GM12878 (cell line): Measurements from ENCODE around the gene CCDC87. TPM values are rescaled to one million over a fixed set of nuclear protein-coding genes. Genes with fewer than 3 reads are reported as not detected.

Experiments
- ATAC-seq: fragments of 200-7000 bp; cut with Tn5 transposase; 3 replicates; pipeline ENCODE4 v1.9.1; 2020; ENCODE audit warnings: mild to moderate bottlenecking, moderate library complexity
- BruUV-seq: library from RNA; stranded (reverse); fragments of 400-500 nt; replicated peaks from 2 replicates; lab custom pipeline; 2021; lab: Mats Ljungman, UMichigan
- CTCF ChIA-PET: fragments of 300-600 bp; sonication (Branson Sonifier 250); formaldehyde crosslinking; extraction: SDS; loops from one replicate; lab custom pipeline; 2021; ENCODE audit warnings: inconsistent platforms; lab: Yijun Ruan, JAX
- POLR2A ChIA-PET: fragments of 350-600 bp; formaldehyde crosslinking; extraction: SDS; loops from one replicate; lab custom pipeline; 2021; ENCODE audit warnings: inconsistent platforms; lab: Charles Lee
- RAD21 ChIA-PET: fragments of 300-600 bp; sonication (Branson Sonifier 250); formaldehyde crosslinking; loops from one replicate; lab custom pipeline; 2023; ENCODE audit warnings: antibody characterized with exemption; ENCODE audit not compliant: unreplicated experiment; lab: Charles Lee
- SMC1A ChIA-PET: fragments of 300-600 bp; sonication (Branson Sonifier 250); formaldehyde crosslinking; loops from one replicate; lab custom pipeline; 2023; ENCODE audit not compliant: unreplicated experiment, uncharacterized antibody; lab: Charles Lee
- DNase-seq: peaks from one replicate; pipeline ENCODE4 v3.0.0-alpha.2; 2011; ENCODE audit warnings: low read depth, low spot score
- FAIRE-seq: peaks from 3 replicates; lab custom pipeline; 2011; peaks lifted over from hg19 to GRCh38; lab: Jason Lieb, UNC
- H2AFZ ChIP-seq: 2 replicates; pipeline ENCODE4 v1.6.0; 2011; ENCODE audit warnings: low read depth, low read length, control low read depth; ENCODE audit not compliant: control insufficient read depth
- H3K27ac ChIP-seq: 2 replicates; pipeline ENCODE4 v1.5.1; 2011; ENCODE audit warnings: control low read depth; ENCODE audit not compliant: control insufficient read depth, insufficient read depth
- H3K27me3 ChIP-seq, 2 experiments: replicated peaks in 1 of 2; 2 replicates each; pipeline versions ENCODE4 v1.6.0 to v1.6.1; 2011; ENCODE audit warnings: low read length in 1 of 2; ENCODE audit not compliant: control insufficient read depth in 2 of 2, insufficient read depth in 2 of 2
- H3K36me3 ChIP-seq, 2 experiments: 2 replicates each; pipeline ENCODE4 v1.5.1; 2011; ENCODE audit warnings: low read length in 1 of 2; ENCODE audit not compliant: control insufficient read depth in 2 of 2, insufficient read depth in 2 of 2
- H3K4me1 ChIP-seq: 2 replicates; pipeline ENCODE4 v1.6.1; 2011; ENCODE audit warnings: mild to moderate bottlenecking, low read length, moderate library complexity, mixed read lengths; ENCODE audit not compliant: control insufficient read depth, insufficient read depth
- H3K4me2 ChIP-seq: 2 replicates; pipeline ENCODE4 v1.6.0; 2011; ENCODE audit warnings: control low read depth; ENCODE audit not compliant: control insufficient read depth, insufficient read depth
- H3K4me3 ChIP-seq: fragments of 200-600 bp; sonication (generic); 2 replicates; pipeline ENCODE4 v1.5.1; 2016
- H3K79me2 ChIP-seq: 2 replicates; pipeline ENCODE4 v1.6.0; 2011; ENCODE audit warnings: low read length; ENCODE audit not compliant: control insufficient read depth, insufficient read depth
- H3K9ac ChIP-seq: 2 replicates; pipeline ENCODE4 v1.8.0; 2011; ENCODE audit warnings: low read length, control low read depth, mixed read lengths; ENCODE audit not compliant: control insufficient read depth, insufficient read depth
- H3K9me3 ChIP-seq: replicated peaks from 3 replicates; pipeline ENCODE4 v1.5.1; 2011; ENCODE audit warnings: mild to moderate bottlenecking, low read length; ENCODE audit not compliant: control insufficient read depth, insufficient read depth
- H4K20me1 ChIP-seq: 2 replicates; pipeline ENCODE4 v1.6.0; 2011; ENCODE audit not compliant: control insufficient read depth, insufficient read depth
- BHLHE40 ChIP-seq, 2 experiments: fragments of 450-650 bp in 1 of 2; IDR thresholded peaks; 2 replicates each; pipeline ENCODE4 v1.6.1; 2011 to 2017; ENCODE audit warnings: low read depth in 2 of 2, borderline replicate concordance in 1 of 2, improper control_type of control experiment in 1 of 2, low read length in 1 of 2, mild to moderate bottlenecking in 1 of 2
- CBFB ChIP-seq: IDR thresholded peaks from 2 replicates; pipeline ENCODE4 v1.6.1; 2016; ENCODE audit warnings: antibody characterized with exemption, low read depth
- CHD1 ChIP-seq: IDR thresholded peaks from 2 replicates; pipeline ENCODE4 v1.6.1; 2012; ENCODE audit warnings: low read depth, low read length, improper control_type of control experiment
- ESRRA ChIP-seq: IDR thresholded peaks from 2 replicates; pipeline ENCODE4 v1.6.1; 2012; ENCODE audit warnings: mild to moderate bottlenecking, low read length, improper control_type of control experiment
- EZH2 ChIP-seq: IDR thresholded peaks from 2 replicates; pipeline ENCODE4 v1.6.1; 2012; ENCODE audit warnings: low read depth, mild to moderate bottlenecking, control low read depth, inconsistent platforms, low read length, borderline replicate concordance; ENCODE audit not compliant: control insufficient read depth
- FOXM1 ChIP-seq: IDR thresholded peaks from 2 replicates; pipeline ENCODE4 v1.6.1; 2012; ENCODE audit warnings: low read depth, mild to moderate bottlenecking, inconsistent platforms, low read length, moderate library complexity
- GATAD2B ChIP-seq: fragments of 450-650 bp; conservative IDR thresholded peaks from 2 replicates; pipeline ENCODE4 v1.6.1; 2017; ENCODE audit warnings: low read depth, mild to moderate bottlenecking, moderate library complexity
- HDAC6 ChIP-seq: fragments of 200-600 bp; sonication (generic); IDR thresholded peaks from one replicate; pipeline ENCODE4 v1.8.0; 2017; ENCODE audit warnings: antibody characterized with exemption; ENCODE audit not compliant: unreplicated experiment
- IRF4 ChIP-seq: IDR thresholded peaks from 2 replicates; pipeline ENCODE4 v1.6.1; 2011; ENCODE audit warnings: low read depth, low read length
- JUND ChIP-seq: IDR thresholded peaks from 2 replicates; pipeline ENCODE4 v1.6.1; 2012; ENCODE audit warnings: low read depth, mild to moderate bottlenecking, low read length, improper control_type of control experiment, moderate library complexity
- KAT2A ChIP-seq: conservative IDR thresholded peaks from 2 replicates; pipeline ENCODE4 v1.6.1; 2011; ENCODE audit warnings: low read depth, low read length; ENCODE audit not compliant: control insufficient read depth
- MEF2B ChIP-seq: fragments of 450-650 bp; IDR thresholded peaks from 2 replicates; pipeline ENCODE4 v1.6.1; 2018; ENCODE audit warnings: mild to moderate bottlenecking, moderate library complexity; ENCODE audit not compliant: partially characterized antibody, poor library complexity, severe bottlenecking
- RAD21 ChIP-seq: IDR thresholded peaks from 2 replicates; pipeline ENCODE4 v1.6.1; 2011; ENCODE audit warnings: mild to moderate bottlenecking, low read depth, low read length, moderate library complexity; ENCODE audit not compliant: insufficient read depth
- RELA ChIP-seq: fragments of 450-650 bp; IDR thresholded peaks from 2 replicates; pipeline ENCODE4 v1.8.0; 2014; ENCODE audit warnings: borderline replicate concordance; ENCODE audit not compliant: partially characterized antibody
- SMAD1 ChIP-seq: fragments of 450-650 bp; IDR thresholded peaks from 2 replicates; pipeline ENCODE4 v1.6.1; 2018; ENCODE audit warnings: mild to moderate bottlenecking, low read depth; ENCODE audit not compliant: partially characterized antibody
- SREBF2 ChIP-seq: IDR thresholded peaks from 2 replicates; pipeline ENCODE4 v1.6.1; 2012; ENCODE audit warnings: mild to moderate bottlenecking, low read length
- TAF1 ChIP-seq: IDR thresholded peaks from 2 replicates; pipeline ENCODE4 v1.6.1; 2011; ENCODE audit warnings: mild to moderate bottlenecking, low read depth, low read length, borderline replicate concordance
- WGBS: methylation state at CpG from one replicate; pipeline ENCODE4 v1.1.6; 2016; ENCODE audit warnings: low lambda C conversion rate; ENCODE audit not compliant: insufficient replicate concordance, insufficient coverage; ENCODE audit errors: missing lambda C conversion rate; 5-methylcytosine and 5-hydroxymethylcytosine counted together
- in situ Hi-C: fragments of 300-500 bp; cut with MboI; formaldehyde crosslinking; loops from 9 replicates; pipeline ENCODE4 v1.14.3; 2018; ENCODE audit warnings: mixed read lengths
- intact Hi-C: fragments of 100-400 bp; cut with micrococcal nuclease; formaldehyde crosslinking; loops from one replicate; pipeline ENCODE4 v1.14.2; 2022; ENCODE audit not compliant: unreplicated experiment
- polyA plus RNA-seq, 11 experiments: library from polyadenylated mRNA; depleted of rRNA in 4 of 11; unstranded in 6 of 11; stranded (reverse) in 5 of 11; fragments of >200 nt; fragmentation: Nextera tagmentation in 4 of 11; fragmentation: Illumina TruSeq in 1 of 11; extraction: Ambion mirVana in 4 of 11; extraction: Trizol in 1 of 11; gene quantifications; 1 replicate in 1 of 11; 2 replicates in 10 of 11; pipeline versions ENCODE4 v1.2.1 to v1.2.3, GENCODE V29; 2011 to 2016; ENCODE audit warnings: inconsistent platforms in 2 of 11, missing spikeins in 2 of 11, low read depth in 1 of 11
- total RNA-seq, 4 experiments: library from RNA; depleted of rRNA in 3 of 4; stranded (reverse); fragments of >200 nt in 3 of 4; fragmentation: Illumina TruSeq in 1 of 4; extraction: Trizol in 1 of 4; gene quantifications; 2 replicates each; pipeline versions ENCODE4 v1.2.1 to v1.2.3, GENCODE V29; 2013 to 2021
- TF ChIP-seq, protein P1 (sequence below): fragments of 450-650 bp; formaldehyde crosslinking; IDR thresholded peaks from 2 replicates; pipeline ENCODE4 v1.4.0; 2022; ENCODE audit warnings: mild to moderate bottlenecking, moderate library complexity
- TF ChIP-seq, protein P2 (sequence below): IDR thresholded peaks from 2 replicates; pipeline ENCODE4 v1.6.1; 2012; ENCODE audit warnings: low read depth, low read length, improper control_type of control experiment

The CCDC87 gene
- total and polyA plus RNA-seq, 10 of the 15 experiments (the other 5 are each of a cell fraction or from before 2014, with no cell fraction given) = 0.02 to 0.17 (median 0.09) TPM; not detected in 3

DNA sequence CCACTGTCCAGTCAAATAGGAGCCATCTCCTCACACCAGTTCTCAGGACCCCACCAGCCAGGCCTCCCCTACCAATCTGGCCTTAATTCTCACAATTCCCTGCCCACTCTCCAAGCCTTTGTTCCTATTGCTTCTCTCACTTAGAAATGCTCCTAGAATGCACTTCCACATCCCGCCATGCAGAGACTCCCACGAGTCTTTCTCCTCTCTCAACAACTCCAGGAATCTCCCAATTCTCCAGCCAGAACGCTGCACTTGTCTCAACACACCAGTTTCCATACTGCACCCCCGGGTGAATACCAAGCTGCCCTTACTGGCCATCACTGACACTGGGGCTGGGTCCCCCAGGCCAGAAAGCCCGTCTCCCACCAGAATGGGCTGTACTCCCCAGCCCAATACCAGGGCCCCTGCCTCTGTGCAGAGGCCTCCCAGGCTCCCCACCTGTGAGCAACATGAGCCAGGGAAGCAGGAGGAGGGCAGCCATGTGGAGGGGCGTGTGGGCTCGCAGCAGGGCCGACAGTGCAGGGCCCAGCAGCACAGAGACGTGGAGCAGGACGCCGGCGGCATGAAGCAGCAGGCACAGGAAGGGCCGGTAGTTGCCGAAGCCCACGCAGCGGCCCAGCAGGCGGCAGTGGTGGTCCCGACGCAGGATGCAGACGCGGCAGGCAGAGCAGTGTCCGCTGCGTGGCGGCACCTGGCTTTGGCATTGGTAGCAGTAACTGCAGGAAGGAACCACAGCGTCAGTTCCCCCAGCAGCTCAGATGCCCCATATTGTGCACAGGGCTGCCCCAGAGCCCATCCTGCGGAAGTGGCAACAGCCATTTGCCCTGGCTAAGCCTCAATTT is 49.4 kb downstream of the CCDC87 start:
- ChIA-PET SMC1A (interaction anchor here (0.5 to 5.6 kb wide), 3 partner anchors 94 to 181 kb away, joined by 3 to 37 read pairs (median 4); partner anchors contain the start of gene RBM4B), CTCF (interaction anchor here (0.6 to 4.3 kb wide), 3 partner anchors 95 to 135 kb away, joined by 3 to 32 read pairs (median 4); partner anchors contain the start of genes RBM4 and RBM4B), POLR2A (interaction anchor here (3.0 to 4.0 kb wide), 2 partner anchors 77 to 134 kb away, joined by 13 to 26 read pairs; partner anchors contain the start of genes PELI3 and RBM4B), RAD21 (interaction anchor here (0.6 to 1.0 kb wide), 3 partner anchors 49 to 157 kb away, joined by 3 to 5 read pairs (median 3); partner anchors contain the start of genes CCDC87 and CCS)
- Histone ChIP-seq H3K36me3 (peaks cover 0 to 3% of the 10 kb centered on the region in 2 experiments; a peak in 1 of 4 replicates), H3K27me3 (no peaks in the 10 kb centered on the region), H4K20me1 (no peaks in the 10 kb centered on the region), H3K9ac (peak overlapping the region; percentile 54), H3K9me3 (no peaks in the 10 kb centered on the region), H3K79me2 (peaks cover 2% of the 10 kb centered on the region), H3K4me3 (peak overlapping the region; percentile 9; the same call in 1 of the 2 replicates), H3K4me2 (peak overlapping the region; percentile 82), H3K4me1 (peaks cover 10% of the 10 kb centered on the region), H3K27ac (no peak overlapping the region; the same call in 1 of the 2 replicates), H2AFZ (peak overlapping the region; percentile 67)
- ATAC-seq (peak; percentile 65), FAIRE-seq (peak; percentile 23), DNase-seq (peak; percentile 38)
- WGBS = 31% methylated on average over 19 of the region's 26 CpGs
- no TSS peak for BruUV-seq
- intact Hi-C loops = no loop called here
- in situ Hi-C loops = no loop called here
- TF ChIP-seq JUND (no peak), ESRRA (no peak), SMAD1 (no peak), MEF2B (no peak), RELA (no peak), SREBF2 (no peak), FOXM1 (no peak), IRF4 (no peak), CBFB (no peak), CHD1 (no peak), BHLHE40 (IDR thresholded peaks at IDR 0.05; ENCODE audit: borderline replicate concordance in 1 of 2, low read depth in 2 of 2, low read length in 1 of 2) (peak; percentile 39 to 58; a peak in 1 of 4 replicates), HDAC6 (no peak), TAF1 (no peak), RAD21 (peak; percentile 33; the same call in 1 of the 2 replicates), KAT2A (no peak), GATAD2B (0 out of 2 replicates have a peak, but pooled peaks have one; percentile 38), EZH2 (no peak)
- TF ChIP-seq, protein P1, sequence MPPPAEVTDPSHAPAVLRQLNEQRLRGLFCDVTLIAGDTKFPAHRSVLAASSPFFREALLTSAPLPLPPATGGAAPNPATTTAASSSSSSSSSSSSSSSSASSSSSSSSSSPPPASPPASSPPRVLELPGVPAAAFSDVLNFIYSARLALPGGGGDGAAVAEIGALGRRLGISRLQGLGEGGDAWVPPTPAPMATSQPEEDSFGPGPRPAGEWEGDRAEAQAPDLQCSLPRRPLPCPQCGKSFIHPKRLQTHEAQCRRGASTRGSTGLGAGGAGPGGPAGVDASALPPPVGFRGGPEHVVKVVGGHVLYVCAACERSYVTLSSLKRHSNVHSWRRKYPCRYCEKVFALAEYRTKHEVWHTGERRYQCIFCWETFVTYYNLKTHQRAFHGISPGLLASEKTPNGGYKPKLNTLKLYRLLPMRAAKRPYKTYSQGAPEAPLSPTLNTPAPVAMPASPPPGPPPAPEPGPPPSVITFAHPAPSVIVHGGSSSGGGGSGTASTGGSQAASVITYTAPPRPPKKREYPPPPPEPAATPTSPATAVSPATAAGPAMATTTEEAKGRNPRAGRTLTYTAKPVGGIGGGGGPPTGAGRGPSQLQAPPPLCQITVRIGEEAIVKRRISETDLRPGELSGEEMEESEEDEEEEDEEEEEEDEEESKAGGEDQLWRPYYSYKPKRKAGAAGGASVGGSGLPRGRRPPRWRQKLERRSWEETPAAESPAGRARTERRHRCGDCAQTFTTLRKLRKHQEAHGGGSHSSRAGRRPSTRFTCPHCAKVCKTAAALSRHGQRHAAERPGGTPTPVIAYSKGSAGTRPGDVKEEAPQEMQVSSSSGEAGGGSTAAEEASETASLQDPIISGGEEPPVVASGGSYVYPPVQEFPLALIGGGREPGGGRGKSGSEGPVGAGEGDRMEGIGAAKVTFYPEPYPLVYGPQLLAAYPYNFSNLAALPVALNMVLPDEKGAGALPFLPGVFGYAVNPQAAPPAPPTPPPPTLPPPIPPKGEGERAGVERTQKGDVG (CRISPR knock-in tag) = no peak
- TF ChIP-seq, protein P2, sequence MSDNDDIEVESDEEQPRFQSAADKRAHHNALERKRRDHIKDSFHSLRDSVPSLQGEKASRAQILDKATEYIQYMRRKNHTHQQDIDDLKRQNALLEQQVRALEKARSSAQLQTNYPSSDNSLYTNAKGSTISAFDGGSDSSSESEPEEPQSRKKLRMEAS = peak; percentile 68
